Loucy (cell line): Measurements from ENCODE around the gene SLC27A1.
A peak's percentile ranks its signal among the peaks of the same experiment; 100 is the strongest.
"Not testable (repeated sequence)": the region's sequence is repeated elsewhere in the genome, so short reads cannot be mapped to it uniquely, and the experiment has no call there.

Experiments
- H2AFZ ChIP-seq: fragments of 200-600 bp; sonication (generic); 2 replicates; pipeline ENCODE4 v1.6.0; 2016; ENCODE audit warnings: antibody characterized with exemption, mild to moderate bottlenecking, low read length, moderate library complexity
- H3F3A ChIP-seq: fragments of 200-600 bp; 2 replicates; pipeline ENCODE4 v1.6.0; 2016; ENCODE audit warnings: antibody characterized with exemption, low read depth, mild to moderate bottlenecking
- H3K27me3 ChIP-seq: fragments of 200-600 bp; sonication (generic); 2 replicates; pipeline ENCODE4 v1.6.1; 2014; ENCODE audit warnings: low read length, mild to moderate bottlenecking; ENCODE audit not compliant: insufficient read depth, poor library complexity, severe bottlenecking
- H3K36me3 ChIP-seq: fragments of 200-600 bp; sonication (generic); 2 replicates; pipeline ENCODE4 v1.6.1; 2016; ENCODE audit warnings: low read length; ENCODE audit not compliant: insufficient read depth
- H3K4me1 ChIP-seq: fragments of 200-600 bp; sonication (generic); 2 replicates; pipeline ENCODE4 v1.5.1; 2014; ENCODE audit warnings: low read length, mild to moderate bottlenecking; ENCODE audit not compliant: insufficient read depth, poor library complexity, severe bottlenecking
- H3K4me2 ChIP-seq: fragments of 200-600 bp; sonication (generic); 2 replicates; pipeline ENCODE4 v1.6.0; 2014; ENCODE audit warnings: antibody characterized with exemption, low read length, low read depth, mild to moderate bottlenecking; ENCODE audit not compliant: poor library complexity, severe bottlenecking
- H3K4me3 ChIP-seq: fragments of 200-600 bp; sonication (generic); 2 replicates; pipeline ENCODE4 v1.5.1; 2014; ENCODE audit warnings: low read length, mild to moderate bottlenecking, mixed read lengths; ENCODE audit not compliant: poor library complexity, severe bottlenecking
- H3K79me2 ChIP-seq: fragments of 200-600 bp; sonication (generic); 2 replicates; pipeline ENCODE4 v1.6.1; 2014; ENCODE audit warnings: low read length; ENCODE audit not compliant: insufficient read depth
- H3K9ac ChIP-seq: fragments of 200-600 bp; sonication (generic); 2 replicates; pipeline ENCODE4 v1.6.0; 2014; ENCODE audit warnings: mild to moderate bottlenecking, low read depth, low read length, moderate library complexity; ENCODE audit not compliant: poor library complexity, severe bottlenecking
- H3K9me2 ChIP-seq: fragments of 200-600 bp; sonication (generic); replicated peaks from 2 replicates; pipeline ENCODE4 v1.6.1; 2016; ENCODE audit warnings: low read depth, low read length, mixed read lengths
- H3K9me3 ChIP-seq: fragments of 200-600 bp; sonication (generic); 2 replicates; pipeline ENCODE4 v1.6.1; 2014; ENCODE audit warnings: mild to moderate bottlenecking, antibody characterized with exemption, low read length, low read depth; ENCODE audit not compliant: insufficient read depth
- H4K20me1 ChIP-seq: fragments of 200-600 bp; sonication (generic); 2 replicates; pipeline ENCODE4 v1.6.0; 2014; ENCODE audit warnings: antibody characterized with exemption, low read length, mild to moderate bottlenecking; ENCODE audit not compliant: insufficient read depth, poor library complexity, severe bottlenecking
- CTCF ChIP-seq: fragments of 200-600 bp; sonication (generic); conservative IDR thresholded peaks from 2 replicates; pipeline ENCODE4 v1.5.1; 2014; ENCODE audit warnings: mild to moderate bottlenecking, antibody characterized with exemption, low read length
- EZH2phosphoT487 ChIP-seq: fragments of 200-600 bp; IDR thresholded peaks from 2 replicates; pipeline ENCODE4 v1.6.1; 2018; ENCODE audit warnings: antibody characterized with exemption, mild to moderate bottlenecking, moderate library complexity, borderline replicate concordance

The SLC27A1 gene

GRCh38 chr19:17497149-17497798 is 26.9 kb downstream of the SLC27A1 start:
- H3K36me3 ChIP-seq, result no peaks in the 10 kb centered on the region
- TF ChIP-seq CTCF (no peak), EZH2phosphoT487 (no peak)
- H3K4me2 ChIP-seq, result no peak overlapping the region
- H3K9me3 ChIP-seq, result no peaks in the 10 kb centered on the region
- no peaks in the 10 kb centered on the region for H3K9me2 ChIP-seq
- no peak overlapping the region for H2AFZ ChIP-seq
- no peaks in the 10 kb centered on the region for H4K20me1 ChIP-seq
- no peaks in the 10 kb centered on the region for H3F3A ChIP-seq
- H3K79me2 ChIP-seq, result no peaks in the 10 kb centered on the region
- H3K27me3 ChIP-seq, result no peaks in the 10 kb centered on the region
- H3K9ac ChIP-seq, result no peak overlapping the region
- no peak overlapping the region for H3K4me3 ChIP-seq
- H3K4me1 ChIP-seq, result peaks cover 17% of the 10 kb centered on the region

GRCh38 chr19:17499025-17499424 is 28.7 kb downstream of the SLC27A1 start:
- H3K9ac ChIP-seq, H3K36me3 ChIP-seq, H3K4me3 ChIP-seq, H3K4me2 ChIP-seq, H4K20me1 ChIP-seq, H3K9me2 ChIP-seq, H3K27me3 ChIP-seq, H2AFZ ChIP-seq, H3F3A ChIP-seq, H3K79me2 ChIP-seq, H3K9me3 ChIP-seq: not testable (repeated sequence)
- peaks cover 17% of the 10 kb centered on the region for H3K4me1 ChIP-seq

GRCh38 chr19:17499648-17500446 is 29.5 kb downstream of the SLC27A1 start:
- Histone ChIP-seq H4K20me1 (no peaks in the 10 kb centered on the region), H3K36me3 (no peaks in the 10 kb centered on the region), H3K4me3 (no peak overlapping the region), H3K4me1 (peaks cover 17% of the 10 kb centered on the region), H3K27me3 (no peaks in the 10 kb centered on the region), H3K4me2 (peak overlapping the region; percentile 59), H3K79me2 (no peaks in the 10 kb centered on the region), H3F3A (no peaks in the 10 kb centered on the region), H3K9me3 (no peaks in the 10 kb centered on the region), H3K9me2 (no peaks in the 10 kb centered on the region), H3K9ac (peak overlapping the region; percentile 59), H2AFZ (no peak overlapping the region)
- no peak for TF ChIP-seq EZH2phosphoT487
- TF ChIP-seq CTCF, result no peak
